Coronary artery (tissue), 2 donors: ENCODE data around the gene MYH13.

Source experiments
- DNase-seq: peaks from one replicate; pipeline ENCODE4 v3.0.0-alpha.2; 2017; ENCODE audit warnings: low spot score
- H3K27ac ChIP-seq, 2 donors: fragments of 200-600 bp; sonication (generic); one replicate each; pipeline ENCODE4 v1.5.1; 2016 to 2019
- H3K4me3 ChIP-seq: fragments of 200-600 bp; sonication (generic); 2 replicates; pipeline ENCODE4 v1.5.1; 2016; ENCODE audit warnings: mild to moderate bottlenecking, moderate library complexity
- TF ChIP-seq, protein P1 (sequence below): fragments of 200-600 bp; sonication (generic); IDR thresholded peaks from one replicate; pipeline ENCODE4 v1.5.1; 2019; ENCODE audit warnings: antibody characterized with exemption

The MYH13 gene

DNA sequence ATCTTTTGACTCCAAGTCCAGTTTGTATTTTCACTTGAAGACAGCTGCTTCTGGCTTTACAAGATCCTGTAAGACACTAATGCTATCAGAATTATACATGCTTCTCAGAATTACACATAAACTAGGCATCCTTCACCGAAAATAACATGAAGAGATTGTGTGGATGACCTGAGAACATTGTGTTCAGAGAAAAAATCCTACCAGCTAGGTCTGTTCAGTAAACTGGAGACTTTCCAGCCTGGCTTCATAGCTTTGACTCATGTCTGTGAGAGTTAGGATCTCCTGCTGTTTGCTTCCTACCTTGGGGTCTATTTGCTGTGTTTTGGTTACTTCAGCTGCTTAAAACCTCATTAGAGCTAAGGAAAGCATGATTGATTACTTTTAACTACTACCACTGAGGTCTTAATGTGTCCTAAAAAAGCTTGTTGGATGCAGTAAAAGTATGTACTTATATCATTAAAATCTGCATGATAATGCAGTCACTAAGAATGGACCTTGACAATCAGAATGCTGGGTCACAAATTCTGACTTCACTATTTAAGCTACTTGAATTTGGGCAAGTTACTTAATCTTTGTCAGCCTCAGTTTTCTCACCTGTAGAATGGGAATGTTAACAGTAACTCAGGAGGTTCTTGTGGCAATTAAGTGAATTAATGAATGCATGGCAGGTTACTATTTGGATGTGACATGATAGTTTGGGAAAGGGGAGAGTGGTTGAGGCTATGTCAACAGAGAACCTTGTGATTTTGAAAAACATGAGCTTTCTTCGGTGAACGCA, 8.0 kb upstream of the MYH13 start:
- no peak for DNase-seq
- Histone ChIP-seq H3K4me3 (no peak overlapping the region), H3K27ac (no peak overlapping the region)
- TF ChIP-seq, protein P1, sequence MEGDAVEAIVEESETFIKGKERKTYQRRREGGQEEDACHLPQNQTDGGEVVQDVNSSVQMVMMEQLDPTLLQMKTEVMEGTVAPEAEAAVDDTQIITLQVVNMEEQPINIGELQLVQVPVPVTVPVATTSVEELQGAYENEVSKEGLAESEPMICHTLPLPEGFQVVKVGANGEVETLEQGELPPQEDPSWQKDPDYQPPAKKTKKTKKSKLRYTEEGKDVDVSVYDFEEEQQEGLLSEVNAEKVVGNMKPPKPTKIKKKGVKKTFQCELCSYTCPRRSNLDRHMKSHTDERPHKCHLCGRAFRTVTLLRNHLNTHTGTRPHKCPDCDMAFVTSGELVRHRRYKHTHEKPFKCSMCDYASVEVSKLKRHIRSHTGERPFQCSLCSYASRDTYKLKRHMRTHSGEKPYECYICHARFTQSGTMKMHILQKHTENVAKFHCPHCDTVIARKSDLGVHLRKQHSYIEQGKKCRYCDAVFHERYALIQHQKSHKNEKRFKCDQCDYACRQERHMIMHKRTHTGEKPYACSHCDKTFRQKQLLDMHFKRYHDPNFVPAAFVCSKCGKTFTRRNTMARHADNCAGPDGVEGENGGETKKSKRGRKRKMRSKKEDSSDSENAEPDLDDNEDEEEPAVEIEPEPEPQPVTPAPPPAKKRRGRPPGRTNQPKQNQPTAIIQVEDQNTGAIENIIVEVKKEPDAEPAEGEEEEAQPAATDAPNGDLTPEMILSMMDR, result no peak

DNA sequence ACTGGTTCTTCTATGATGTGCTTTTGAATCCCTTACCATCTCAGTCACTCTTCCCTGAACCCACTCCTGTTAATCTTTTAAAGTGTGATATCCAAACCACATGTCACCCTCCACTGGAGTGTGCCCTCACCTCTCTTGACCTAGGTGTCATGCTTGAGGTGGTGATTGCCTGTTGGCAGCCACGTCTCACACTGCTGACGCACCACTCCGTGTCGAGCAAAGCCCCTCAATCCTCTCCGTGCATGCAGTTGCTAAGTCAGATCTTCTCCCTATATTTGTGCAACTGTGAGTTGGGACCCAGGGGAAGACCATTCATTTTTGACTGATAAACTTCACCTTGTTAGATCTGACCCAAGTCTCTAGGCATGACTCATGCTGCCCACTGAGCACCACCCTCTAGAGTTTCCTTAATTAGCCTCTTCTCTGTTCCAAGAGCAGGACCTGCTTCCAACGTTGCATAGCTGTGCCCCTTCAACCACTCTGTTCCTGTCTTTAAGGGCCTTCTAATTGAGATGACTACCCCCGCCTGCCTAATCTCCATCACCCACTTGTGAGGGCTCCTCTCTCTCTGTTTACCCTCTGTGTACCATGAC, 2.7 kb downstream of the MYH13 start:
- TF ChIP-seq, protein P1, result no peak
- Histone ChIP-seq H3K4me3 (no peak overlapping the region), H3K27ac (no peak overlapping the region)
- DNase-seq, result no peak

DNA sequence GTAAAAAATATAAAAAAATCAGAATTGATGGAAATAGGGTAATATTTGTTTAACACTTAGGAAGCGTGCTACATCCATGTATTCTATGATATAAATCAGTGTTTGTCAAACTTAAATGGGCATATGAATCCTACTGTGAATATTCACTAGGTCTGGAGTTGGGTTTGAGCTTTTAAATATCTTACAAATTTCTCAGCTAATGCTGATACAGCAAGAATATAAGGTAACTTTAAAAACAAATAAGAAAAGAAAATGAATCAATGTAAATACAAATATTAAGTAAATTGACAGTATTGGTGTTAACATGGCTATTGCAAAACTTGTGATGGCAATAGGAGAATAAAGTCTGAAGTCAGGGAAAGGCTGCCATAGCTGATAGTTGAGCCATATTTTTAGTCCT, 3.6 kb downstream of the MYH13 start:
- TF ChIP-seq, protein P1, result no peak

DNA sequence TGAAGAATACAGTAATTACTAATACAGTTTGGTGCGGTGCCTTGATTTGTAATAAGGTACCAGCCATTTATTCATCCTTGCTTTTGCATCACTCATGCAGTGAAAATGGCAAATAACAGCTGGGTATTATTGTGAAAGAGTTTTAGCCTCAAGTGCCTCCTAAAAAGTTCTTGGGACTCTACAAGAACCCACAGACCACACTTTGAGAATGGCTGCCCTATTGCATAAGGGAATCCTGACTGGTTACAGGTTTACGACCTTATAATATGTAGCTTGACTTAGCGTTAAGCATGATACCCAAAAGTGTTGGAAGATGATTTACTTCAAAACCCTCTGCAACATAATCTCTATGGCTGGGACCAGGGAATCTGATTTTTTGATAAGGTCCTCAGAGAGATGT, 4.2 kb downstream of the MYH13 start:
- DNase-seq, result no peak
- Histone ChIP-seq H3K27ac (no peak overlapping the region), H3K4me3 (no peak overlapping the region)
- TF ChIP-seq, protein P1, result no peak

More for the DNA sequence above, 3.6 kb downstream of the MYH13 start:
- H3K4me3 ChIP-seq, result no peak overlapping the region
- DNase-seq, result no peak
- H3K27ac ChIP-seq, result no peak overlapping the region

DNA sequence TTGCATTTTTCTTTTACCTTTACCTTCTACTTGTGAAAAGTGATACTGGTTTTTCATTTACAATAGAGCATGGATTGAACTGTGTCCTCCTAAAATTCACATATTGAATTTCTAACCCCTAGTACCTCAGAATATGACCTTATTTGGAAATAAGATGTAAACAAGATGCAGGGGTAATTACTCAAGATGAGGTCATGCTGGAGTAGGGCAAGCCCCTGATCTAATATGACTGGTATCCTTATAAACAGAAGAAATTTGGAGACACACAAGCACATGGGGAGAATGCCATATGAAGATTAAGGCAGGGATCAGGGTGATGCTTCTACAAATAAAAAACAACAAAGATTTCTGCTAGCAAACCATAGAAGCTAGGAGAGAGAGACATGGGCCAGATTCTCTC, 12.2 kb downstream of the MYH13 start:
- Histone ChIP-seq H3K27ac (no peak overlapping the region), H3K4me3 (no peak overlapping the region)
- TF ChIP-seq, protein P1, result no peak
- DNase-seq, result no peak

DNA sequence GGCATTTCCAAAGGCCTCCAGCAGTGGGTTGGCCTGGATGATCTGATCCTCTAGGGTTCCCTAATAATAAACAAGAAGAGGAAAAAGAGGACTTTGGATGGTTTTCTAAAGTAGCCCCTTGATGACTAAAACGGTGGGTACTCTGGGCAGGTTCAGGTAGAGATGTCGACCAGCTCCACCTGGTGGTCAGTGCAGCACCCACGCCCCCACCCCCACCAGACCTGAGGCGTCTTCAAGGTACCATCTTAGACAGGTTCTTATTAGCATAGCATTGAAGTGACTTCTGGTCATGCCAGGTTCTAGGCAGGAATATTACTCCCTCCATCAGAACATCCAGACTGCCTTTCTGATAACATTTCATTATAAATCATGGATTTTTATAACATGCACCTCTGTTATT, 15.0 kb downstream of the MYH13 start:
- Histone ChIP-seq H3K27ac (no peak overlapping the region), H3K4me3 (no peak overlapping the region)
- no peak for DNase-seq
- TF ChIP-seq, protein P1, result no peak

DNA sequence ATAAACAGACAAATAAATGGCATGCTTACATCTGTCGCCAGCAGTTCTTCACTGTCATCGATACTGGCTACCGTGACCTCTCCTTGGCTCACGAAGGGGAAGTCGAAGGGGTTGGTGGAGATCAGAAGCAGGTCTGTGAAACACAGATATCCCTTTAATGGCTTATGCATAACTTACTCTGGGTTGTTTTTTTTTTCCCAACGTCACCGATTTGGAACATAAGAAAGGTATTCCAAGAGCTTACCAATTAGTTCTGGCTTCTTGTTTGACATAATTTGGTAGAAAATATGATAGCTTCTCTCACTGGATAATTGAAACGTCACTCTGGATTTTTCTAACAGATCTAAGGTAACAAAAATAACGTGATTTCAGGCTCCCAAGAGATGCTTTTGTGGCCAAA, 18.2 kb downstream of the MYH13 start:
- H3K27ac ChIP-seq, result no peak overlapping the region
- TF ChIP-seq, protein P1, result no peak
- no peak for DNase-seq
- no peak overlapping the region for H3K4me3 ChIP-seq
